K562 (cell line): Measurements from ENCODE around the gene LRRC3. TPM values are rescaled to one million over a fixed set of nuclear protein-coding genes. Genes with fewer than 3 reads are reported as not detected.

Source experiments
- ATAC-seq: fragments of 200-7000 bp; cut with Tn5 transposase; 3 replicates; pipeline ENCODE4 v1.9.1; 2020; ENCODE audit warnings: moderate library complexity
- BruUV-seq: library from RNA; stranded (reverse); fragments of 400-500 nt; replicated peaks from 2 replicates; lab custom pipeline; 2021; lab: Mats Ljungman, UMichigan
- CTCF ChIA-PET: fragments of 300-600 bp; formaldehyde crosslinking; extraction: SDS; loops from one replicate; lab custom pipeline; 2021; ENCODE audit warnings: low intra/inter-chr PET ratio; lab: Yijun Ruan, JAX
- POLR2A ChIA-PET: fragments of 300-600, 350-650 bp; sonication (Branson Sonifier 250); formaldehyde crosslinking; extraction: SDS; loops from one replicate; lab custom pipeline; 2021; ENCODE audit warnings: antibody characterized with exemption, inconsistent platforms; lab: Yijun Ruan, JAX
- DNase-seq, 4 experiments: peaks; one replicate each; pipeline versions ENCODE4 v3.0.0 to v3.0.0-alpha.2; 2011 to 2018; ENCODE audit warnings: low spot score in 3 of 4, mixed read lengths in 3 of 4; ENCODE audit errors: extremely low read depth in 1 of 4
- FAIRE-seq: peaks from 2 replicates; lab custom pipeline; 2011; peaks lifted over from hg19 to GRCh38; lab: Jason Lieb, UNC
- H2AFZ ChIP-seq: 2 replicates; pipeline ENCODE4 v1.6.0; 2011; ENCODE audit warnings: low read depth, low read length, control low read depth, inconsistent platforms
- H3K27ac ChIP-seq: fragments of 200-600 bp; 3 replicates; pipeline ENCODE4 v1.8.0; 2011; ENCODE audit warnings: low read depth, mild to moderate bottlenecking, control low read depth, inconsistent platforms, low read length, moderate library complexity, mixed read lengths; ENCODE audit errors: extremely low read depth
- H3K27me3 ChIP-seq, 2 experiments: fragments of 300-600 bp in 1 of 2; 2 replicates in 1 of 2; 3 replicates in 1 of 2; pipeline versions ENCODE4 v1.6.0 to v1.8.0; 2011; ENCODE audit warnings: inconsistent platforms in 2 of 2, low read length in 2 of 2, mild to moderate bottlenecking in 1 of 2, mixed read lengths in 1 of 2, moderate library complexity in 1 of 2; ENCODE audit not compliant: control insufficient read depth in 2 of 2, insufficient read depth in 2 of 2
- H3K36me3 ChIP-seq: fragments of 300-600 bp; 3 replicates; pipeline ENCODE4 v1.8.0; 2011; ENCODE audit warnings: mild to moderate bottlenecking, low read length, inconsistent platforms; ENCODE audit not compliant: control insufficient read depth, insufficient read depth
- H3K4me1 ChIP-seq, 2 experiments: fragments of 200-600 bp in 1 of 2; replicated peaks in 1 of 2; 2 replicates in 1 of 2; 3 replicates in 1 of 2; pipeline versions ENCODE4 v1.5.1 to v1.8.0; 2011; ENCODE audit warnings: inconsistent platforms in 2 of 2, low read length in 2 of 2, mild to moderate bottlenecking in 1 of 2, mixed read lengths in 1 of 2, moderate library complexity in 1 of 2; ENCODE audit not compliant: control insufficient read depth in 2 of 2, insufficient read depth in 2 of 2
- H3K4me2 ChIP-seq: 2 replicates; pipeline ENCODE4 v1.6.1; 2011; ENCODE audit warnings: low read length, control low read depth, inconsistent platforms, mixed read lengths; ENCODE audit not compliant: insufficient read depth
- H3K4me3 ChIP-seq: fragments of 200-600 bp; sonication (generic), shearing (Covaris generic); 2 replicates; pipeline ENCODE4 v1.5.1; 2016; ENCODE audit warnings: control low read depth, inconsistent platforms
- H3K79me2 ChIP-seq: fragments of 200-600 bp; 3 replicates; pipeline ENCODE4 v1.8.0; 2011; ENCODE audit warnings: low read length, inconsistent platforms; ENCODE audit not compliant: control insufficient read depth, insufficient read depth
- H3K9ac ChIP-seq, 2 experiments: 2 replicates each; pipeline versions ENCODE4 v1.6.0 to v1.6.1; 2011; ENCODE audit warnings: low read depth in 2 of 2, low read length in 2 of 2, control low read depth in 1 of 2, inconsistent platforms in 1 of 2, mild to moderate bottlenecking in 1 of 2, mixed read lengths in 1 of 2; ENCODE audit not compliant: insufficient read depth in 1 of 2
- H3K9me1 ChIP-seq: one replicate; pipeline ENCODE4 v1.6.0; 2011; ENCODE audit warnings: inconsistent platforms, mild to moderate bottlenecking, low read length, moderate library complexity; ENCODE audit not compliant: control insufficient read depth, insufficient read depth
- H3K9me3 ChIP-seq: replicated peaks from 2 replicates; pipeline ENCODE4 v1.5.1; 2011; ENCODE audit warnings: low read depth, low read length, inconsistent platforms; ENCODE audit not compliant: control insufficient read depth, insufficient read depth
- H4K20me1 ChIP-seq: replicated peaks from 2 replicates; pipeline ENCODE4 v1.6.1; 2011; ENCODE audit warnings: low read length, inconsistent platforms, mixed read lengths; ENCODE audit not compliant: control insufficient read depth, insufficient read depth
- BRD4 ChIP-seq: fragments of 200-600 bp; sonication (generic); IDR thresholded peaks from 2 replicates; pipeline ENCODE4 v1.6.1; 2017; ENCODE audit warnings: inconsistent platforms
- FOXP1 ChIP-seq: sonication (generic); formaldehyde crosslinking; IDR thresholded peaks from 2 replicates; pipeline ENCODE4 v1.8.0; 2022; ENCODE audit warnings: mild to moderate bottlenecking, missing genetic modification reagents
- PHB2 ChIP-seq: fragments of 450-650 bp; IDR thresholded peaks from 2 replicates; pipeline ENCODE4 v1.6.1; 2017; ENCODE audit warnings: low read depth
- U2AF2 ChIP-seq: fragments of 200-400 bp; formaldehyde crosslinking; optimal IDR thresholded peaks from 2 replicates; pipeline ENCODE3; 2017; ENCODE audit warnings: low read depth, mild to moderate bottlenecking, low read length
- ZNF175 ChIP-seq: fragments of 200-800 bp; sonication (Bioruptor generic); IDR thresholded peaks from 2 replicates; pipeline ENCODE4 v1.6.1; 2016; ENCODE audit warnings: low read depth, mild to moderate bottlenecking, missing genetic modification characterization, missing compliant biosample characterization
- ZNF512 ChIP-seq: IDR thresholded peaks from 2 replicates; pipeline ENCODE4 v1.6.1; 2016; ENCODE audit warnings: missing genetic modification characterization, missing compliant biosample characterization
- WGBS: fragments of 100-300 bp; shearing (Covaris generic); methylation state at CpG from one replicate; pipeline ENCODE4 v1.1.6; 2016; ENCODE audit warnings: low coverage, mixed read lengths; ENCODE audit not compliant: insufficient coverage; ENCODE audit errors: missing lambda C conversion rate; 5-methylcytosine and 5-hydroxymethylcytosine counted together
- in situ Hi-C: fragments of 300-500 bp; cut with MboI; formaldehyde crosslinking; loops from 4 replicates; pipeline ENCODE4 v1.15.0; 2018; ENCODE audit warnings: inconsistent platforms, mixed read lengths
- intact Hi-C: fragments of 100-400 bp; cut with micrococcal nuclease; formaldehyde crosslinking; loops from 2 replicates; pipeline ENCODE4 v1.14.2; 2022
- polyA plus RNA-seq, 8 experiments: library from polyadenylated mRNA; depleted of rRNA in 4 of 8; stranded (reverse) in 5 of 8; unstranded in 3 of 8; fragments of >200 nt; fragmentation: Nextera tagmentation in 2 of 8; fragmentation: Illumina TruSeq in 1 of 8; extraction: Ambion mirVana in 2 of 8; extraction: Trizol in 1 of 8; gene quantifications; 2 replicates each; pipeline versions ENCODE4 v1.2.1 to v1.2.3, GENCODE V29; 2011 to 2014; ENCODE audit warnings: inconsistent platforms in 1 of 8, missing spikeins in 1 of 8
- total RNA-seq, 7 experiments: library from RNA; depleted of rRNA in 6 of 7; stranded (reverse); fragments of >200 nt in 6 of 7; fragmentation: Illumina TruSeq in 2 of 7; extraction: Trizol in 2 of 7; gene quantifications; 2 replicates each; pipeline versions ENCODE4 v1.2.1 to v1.2.3, GENCODE V29; 2011 to 2021; ENCODE audit warnings: low replicate concordance in 1 of 7
- TF ChIP-seq, protein P1 (sequence below): fragments of 450-650 bp; IDR thresholded peaks from 2 replicates; pipeline ENCODE4 v1.6.1; 2016; ENCODE audit warnings: low read depth

LRRC3 gene
- total and polyA plus RNA-seq, 9 of the 15 experiments (the other 6 are each of a cell fraction or from before 2014, with no cell fraction given), result 0.04 TPM; not detected in 7

- TF ChIP-seq ZNF175, result no peak
These were observed 44.8 kb downstream of the LRRC3 start (continued) for GRCh38 chr21:44500111-44500510.

DNA sequence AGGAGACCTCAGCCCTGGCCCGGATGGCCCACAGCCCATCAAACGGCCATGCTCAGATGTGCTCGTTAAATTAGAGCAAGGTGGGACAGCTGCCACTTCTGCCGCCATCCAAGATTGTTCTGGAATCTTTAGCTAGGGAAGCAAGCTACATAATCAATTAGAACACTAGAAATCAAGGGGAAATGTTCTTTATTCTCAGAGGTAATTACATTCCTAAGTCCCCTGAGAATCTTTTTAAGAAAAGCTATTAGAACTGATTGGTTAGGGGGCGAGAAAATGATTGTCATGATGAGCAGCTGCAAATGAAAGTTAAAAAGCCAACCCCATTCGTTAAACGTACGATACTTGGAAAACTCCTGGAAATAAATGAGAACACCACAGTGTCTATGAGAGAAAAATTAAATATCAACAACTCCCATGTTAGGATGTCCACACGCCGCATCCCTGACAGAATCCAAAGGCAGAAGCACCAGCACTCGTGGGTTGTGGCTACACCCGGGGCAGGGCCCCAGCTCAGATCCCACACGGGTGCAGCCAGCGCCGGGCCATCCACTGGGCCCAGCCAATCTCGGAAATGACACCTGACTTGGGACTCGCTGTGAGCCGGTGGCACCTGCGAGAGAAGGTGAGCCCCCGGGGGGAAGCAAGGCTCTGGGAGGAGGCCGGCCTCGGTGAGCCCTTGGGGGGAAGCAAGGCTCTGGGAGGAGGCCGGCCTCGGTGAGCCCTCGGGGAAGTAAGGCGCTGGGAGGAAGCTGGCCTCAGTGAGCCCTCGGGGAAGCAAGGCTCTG, 47.1 kb downstream of the LRRC3 start:
- DNase-seq, result no peak
- Histone ChIP-seq H3K9me3 (no peaks in the 10 kb centered on the region), H4K20me1 (peaks cover 8% of the 10 kb centered on the region), H3K9ac (no peak overlapping the region; a peak in 1 of 4 replicates), H3K4me1 (peaks cover 0 to 37% of the 10 kb centered on the region in 2 experiments; a peak in 3 of 5 replicates), H3K36me3 (no peaks in the 10 kb centered on the region), H3K79me2 (no peaks in the 10 kb centered on the region), H3K9me1 (no peaks in the 10 kb centered on the region), H3K4me3 (no peak overlapping the region), H3K27ac (no peak overlapping the region), H3K4me2 (no peak overlapping the region), H2AFZ (no peak overlapping the region), H3K27me3 (peaks cover 72 to 86% of the 10 kb centered on the region in 2 experiments)
- no TSS peak for BruUV-seq
- CTCF ChIA-PET, result no interaction called here
- in situ Hi-C loops, result loop anchor here (10.0 kb wide), 1 partner anchor 432 kb away; no protein-coding TSS in a partner anchor
- FAIRE-seq, result no peak
- intact Hi-C loops, result no loop called here
- POLR2A ChIA-PET, result interaction anchor here (0.9 to 1.3 kb wide), 2 partner anchors 8 to 13 kb away, joined by 3 to 4 read pairs; no protein-coding TSS in a partner anchor
- WGBS, result 6% methylated on average over 25 of the region's 27 CpGs
- ATAC-seq, result no peak
- no peak for TF ChIP-seq BRD4
- TF ChIP-seq FOXP1 (CRISPR knock-in tag), result no peak
- no peak for TF ChIP-seq U2AF2
- TF ChIP-seq PHB2, result no peak
- TF ChIP-seq, protein P1, sequence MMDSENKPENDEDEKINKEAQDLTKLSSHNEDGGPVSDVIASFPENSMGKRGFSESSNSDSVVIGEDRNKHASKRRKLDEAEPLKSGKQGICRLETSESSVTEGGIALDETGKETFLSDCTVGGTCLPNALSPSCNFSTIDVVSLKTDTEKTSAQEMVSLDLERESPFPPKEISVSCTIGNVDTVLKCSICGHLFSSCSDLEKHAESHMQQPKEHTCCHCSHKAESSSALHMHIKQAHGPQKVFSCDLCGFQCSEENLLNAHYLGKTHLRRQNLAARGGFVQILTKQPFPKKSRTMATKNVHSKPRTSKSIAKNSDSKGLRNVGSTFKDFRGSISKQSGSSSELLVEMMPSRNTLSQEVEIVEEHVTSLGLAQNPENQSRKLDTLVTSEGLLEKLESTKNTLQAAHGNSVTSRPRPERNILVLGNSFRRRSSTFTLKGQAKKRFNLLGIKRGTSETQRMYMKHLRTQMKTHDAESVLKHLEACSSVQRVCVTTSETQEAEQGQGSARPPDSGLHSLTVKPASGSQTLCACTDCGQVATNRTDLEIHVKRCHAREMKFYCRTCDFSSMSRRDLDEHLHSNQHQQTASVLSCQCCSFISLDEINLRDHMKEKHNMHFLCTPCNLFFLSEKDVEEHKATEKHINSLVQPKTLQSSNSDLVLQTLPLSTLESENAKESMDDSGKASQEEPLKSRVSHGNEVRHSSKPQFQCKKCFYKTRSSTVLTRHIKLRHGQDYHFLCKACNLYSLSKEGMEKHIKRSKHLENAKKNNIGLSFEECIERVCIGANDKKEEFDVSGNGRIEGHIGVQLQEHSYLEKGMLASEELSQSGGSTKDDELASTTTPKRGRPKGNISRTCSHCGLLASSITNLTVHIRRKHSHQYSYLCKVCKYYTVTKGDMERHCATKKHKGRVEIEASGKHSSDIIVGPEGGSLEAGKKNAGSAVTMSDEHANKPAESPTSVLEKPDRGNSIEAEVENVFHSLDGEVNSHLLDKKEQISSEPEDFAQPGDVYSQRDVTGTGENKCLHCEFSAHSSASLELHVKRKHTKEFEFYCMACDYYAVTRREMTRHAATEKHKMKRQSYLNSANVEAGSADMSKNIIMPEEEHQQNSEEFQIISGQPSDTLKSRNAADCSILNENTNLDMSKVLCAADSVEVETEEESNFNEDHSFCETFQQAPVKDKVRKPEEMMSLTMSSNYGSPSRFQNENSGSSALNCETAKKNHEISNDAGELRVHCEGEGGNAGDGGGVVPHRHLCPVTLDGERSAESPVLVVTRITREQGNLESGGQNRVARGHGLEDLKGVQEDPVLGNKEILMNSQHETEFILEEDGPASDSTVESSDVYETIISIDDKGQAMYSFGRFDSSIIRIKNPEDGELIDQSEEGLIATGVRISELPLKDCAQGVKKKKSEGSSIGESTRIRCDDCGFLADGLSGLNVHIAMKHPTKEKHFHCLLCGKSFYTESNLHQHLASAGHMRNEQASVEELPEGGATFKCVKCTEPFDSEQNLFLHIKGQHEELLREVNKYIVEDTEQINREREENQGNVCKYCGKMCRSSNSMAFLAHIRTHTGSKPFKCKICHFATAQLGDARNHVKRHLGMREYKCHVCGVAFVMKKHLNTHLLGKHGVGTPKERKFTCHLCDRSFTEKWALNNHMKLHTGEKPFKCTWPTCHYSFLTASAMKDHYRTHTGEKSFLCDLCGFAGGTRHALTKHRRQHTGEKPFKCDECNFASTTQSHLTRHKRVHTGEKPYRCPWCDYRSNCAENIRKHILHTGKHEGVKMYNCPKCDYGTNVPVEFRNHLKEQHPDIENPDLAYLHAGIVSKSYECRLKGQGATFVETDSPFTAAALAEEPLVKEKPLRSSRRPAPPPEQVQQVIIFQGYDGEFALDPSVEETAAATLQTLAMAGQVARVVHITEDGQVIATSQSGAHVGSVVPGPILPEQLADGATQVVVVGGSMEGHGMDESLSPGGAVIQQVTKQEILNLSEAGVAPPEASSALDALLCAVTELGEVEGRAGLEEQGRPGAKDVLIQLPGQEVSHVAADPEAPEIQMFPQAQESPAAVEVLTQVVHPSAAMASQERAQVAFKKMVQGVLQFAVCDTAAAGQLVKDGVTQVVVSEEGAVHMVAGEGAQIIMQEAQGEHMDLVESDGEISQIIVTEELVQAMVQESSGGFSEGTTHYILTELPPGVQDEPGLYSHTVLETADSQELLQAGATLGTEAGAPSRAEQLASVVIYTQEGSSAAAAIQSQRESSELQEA, result no peak
- TF ChIP-seq ZNF512 (tag), result no peak
